Measurements from ENCODE around the gene MPHOSPH6.
"Not testable (repeated sequence)": the region's sequence is repeated elsewhere in the genome, so short reads cannot be mapped to it uniquely, and the experiment has no call there.

Gene MPHOSPH6

GRCh38 chr16:82167670-82168069 lies 2.4 kb downstream of the MPHOSPH6 start:
- DNase-seq, result no peak

GRCh38 chr16:82160226-82160625 lies 9.8 kb downstream of the MPHOSPH6 start:
- DNase-seq, result no peak

GRCh38 chr16:82157836-82158235 lies 12.2 kb downstream of the MPHOSPH6 start:
- no peak for DNase-seq

DNA sequence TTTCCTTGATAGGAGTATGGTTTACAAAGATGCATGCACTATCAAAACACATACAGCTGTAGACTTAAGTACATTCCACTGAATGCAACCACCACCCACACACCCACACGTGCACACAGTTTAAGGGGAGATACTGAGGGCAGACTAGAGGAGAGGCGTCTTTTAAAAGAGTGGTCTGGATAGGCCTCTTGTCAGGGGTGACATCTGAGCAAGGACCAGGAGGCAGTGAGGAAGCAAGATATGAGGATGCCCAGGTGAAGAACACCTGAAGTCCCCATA lies 12.6 kb downstream of the MPHOSPH6 start:
- no peak for DNase-seq

DNA sequence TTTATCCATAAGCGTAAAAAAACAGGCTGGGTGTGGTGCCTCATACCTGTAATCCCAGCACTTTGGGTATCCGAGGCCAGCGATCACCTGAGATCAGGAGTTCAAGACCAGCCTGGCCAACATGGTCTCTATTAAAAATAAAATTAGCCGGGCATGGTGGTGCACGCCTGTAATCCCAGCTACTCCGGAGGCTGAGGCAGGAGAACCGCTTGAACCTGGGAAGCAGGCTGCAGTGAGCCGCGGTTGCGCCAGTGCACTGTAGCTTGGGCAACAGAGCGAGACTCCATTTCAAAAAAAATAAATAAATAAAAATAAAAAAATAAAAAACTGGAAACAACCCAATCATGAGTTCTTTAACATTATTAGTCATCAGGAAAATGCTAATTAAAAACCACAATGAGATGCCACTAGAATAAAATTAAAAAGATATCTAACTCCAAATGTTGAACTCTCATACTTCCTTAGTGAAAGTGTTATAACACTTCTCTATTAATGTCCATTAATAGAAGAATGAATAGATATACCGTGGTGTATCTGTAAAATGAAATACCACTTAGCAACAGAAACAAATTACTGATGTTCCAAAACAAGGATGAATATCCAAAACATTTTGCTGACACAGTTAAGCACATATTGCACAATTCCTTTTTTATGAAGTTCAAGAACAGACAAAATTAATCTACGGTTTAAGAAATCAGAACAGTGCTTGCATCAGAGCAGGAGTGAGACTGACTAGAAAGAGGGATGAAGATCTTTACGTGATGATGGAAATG lies 13.1 kb downstream of the MPHOSPH6 start:
- DNase-seq, result peak; percentile 12

DNA sequence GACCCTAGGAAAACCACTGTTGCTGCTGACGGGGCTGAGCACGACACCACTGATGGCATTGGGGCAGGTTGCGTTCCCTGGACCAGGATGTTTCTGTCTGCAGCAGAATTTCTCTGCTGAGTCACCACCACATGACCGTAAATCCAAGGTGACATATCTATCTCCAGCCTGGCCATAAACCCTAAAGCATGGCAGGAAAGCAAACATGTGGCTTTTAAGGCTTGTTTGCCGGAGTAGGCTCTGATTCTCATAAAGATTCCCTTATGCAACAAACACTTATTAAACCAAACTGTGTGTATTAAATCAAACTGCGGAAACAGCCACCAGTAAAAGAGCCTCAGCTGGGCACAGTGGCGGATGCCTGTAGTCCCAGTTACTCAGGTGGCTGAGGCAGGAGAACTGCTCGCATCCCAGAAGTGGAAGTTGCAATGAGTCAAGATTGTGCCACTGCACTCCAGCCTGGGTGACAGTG lies 17.3 kb downstream of the MPHOSPH6 start:
- no peak for DNase-seq

GRCh38 chr16:82152196-82152595 lies 17.8 kb downstream of the MPHOSPH6 start:
- DNase-seq, result no peak

DNA sequence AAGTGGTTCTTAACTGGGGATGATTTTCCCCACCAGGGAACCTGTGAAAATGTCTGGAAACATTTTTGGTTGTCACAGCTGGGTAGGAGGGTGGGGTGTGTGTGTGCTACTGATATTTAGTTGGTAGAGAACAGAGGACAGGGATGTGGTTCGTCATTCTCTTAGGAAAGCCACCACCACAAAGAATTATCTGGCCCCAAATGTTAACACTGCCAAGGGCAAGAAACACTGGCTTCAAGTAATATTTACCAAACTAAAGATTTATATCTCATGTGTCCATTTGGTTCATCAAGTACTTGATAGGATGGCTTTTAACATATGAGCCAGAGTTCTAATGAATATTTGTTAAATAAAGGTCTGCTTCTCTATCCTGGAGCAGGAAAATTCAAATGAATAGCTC lies 19.5 kb downstream of the MPHOSPH6 start:
- DNase-seq, result no peak

DNA sequence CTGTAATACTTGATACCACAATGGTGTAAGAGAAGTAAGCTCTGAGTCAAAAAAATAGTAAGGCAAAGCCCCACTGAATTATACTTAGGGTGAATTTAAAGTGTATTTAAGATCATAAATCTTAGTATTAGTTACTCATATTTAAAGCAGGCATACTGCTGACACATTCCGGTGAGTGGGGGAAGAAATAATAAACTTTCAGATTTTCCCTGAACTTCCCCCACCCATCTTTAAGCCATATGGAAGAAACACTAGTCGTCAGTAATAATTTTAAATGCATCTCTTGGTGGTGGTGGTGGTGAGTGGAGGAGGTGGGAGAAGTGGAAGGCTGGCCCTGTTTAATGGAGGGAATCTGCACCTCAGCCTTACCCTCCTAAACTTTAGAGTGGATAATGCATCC lies 20.5 kb downstream of the MPHOSPH6 start:
- no peak for DNase-seq

GRCh38 chr16:82147546-82147945 lies 22.5 kb downstream of the MPHOSPH6 start:
- DNase-seq, result no peak

GRCh38 chr16:82146957-82147356 lies 23.1 kb downstream of the MPHOSPH6 start:
- no peak for DNase-seq

DNA sequence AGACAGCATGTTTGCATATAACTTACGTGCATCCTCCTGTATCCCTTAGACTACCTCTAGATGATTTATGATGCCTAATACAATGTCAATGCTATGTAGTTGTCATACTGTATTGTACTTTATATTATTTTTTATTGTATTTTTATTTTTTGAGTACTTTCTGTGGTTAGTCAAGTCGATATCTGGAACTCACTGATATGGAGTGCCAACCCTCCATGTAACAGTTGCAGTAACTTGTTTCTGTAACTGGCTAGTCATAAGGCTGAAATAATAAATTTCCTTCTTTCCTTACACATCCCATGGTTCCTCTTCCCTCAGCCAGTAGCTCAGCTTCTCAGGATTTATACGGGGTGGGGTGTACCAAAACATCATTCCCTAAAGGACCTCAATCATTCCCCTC lies 23.5 kb downstream of the MPHOSPH6 start:
- no peak for DNase-seq

DNA sequence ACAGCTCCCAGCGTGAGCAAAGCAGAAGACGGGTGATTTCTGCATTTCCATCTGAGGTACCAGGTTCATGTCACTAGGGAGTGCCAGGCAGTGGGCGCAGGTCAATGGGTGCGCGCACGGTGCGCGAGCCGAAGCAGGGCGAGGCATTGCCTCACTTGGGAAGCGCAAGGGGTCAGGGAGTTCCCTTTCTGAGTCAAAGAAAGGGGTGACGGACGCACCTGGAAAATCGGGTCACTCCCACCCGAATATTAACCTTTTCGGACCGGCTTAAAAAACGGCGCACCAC lies 30.8 kb downstream of the MPHOSPH6 start:
- DNase-seq, result not testable (repeated sequence)

DNA sequence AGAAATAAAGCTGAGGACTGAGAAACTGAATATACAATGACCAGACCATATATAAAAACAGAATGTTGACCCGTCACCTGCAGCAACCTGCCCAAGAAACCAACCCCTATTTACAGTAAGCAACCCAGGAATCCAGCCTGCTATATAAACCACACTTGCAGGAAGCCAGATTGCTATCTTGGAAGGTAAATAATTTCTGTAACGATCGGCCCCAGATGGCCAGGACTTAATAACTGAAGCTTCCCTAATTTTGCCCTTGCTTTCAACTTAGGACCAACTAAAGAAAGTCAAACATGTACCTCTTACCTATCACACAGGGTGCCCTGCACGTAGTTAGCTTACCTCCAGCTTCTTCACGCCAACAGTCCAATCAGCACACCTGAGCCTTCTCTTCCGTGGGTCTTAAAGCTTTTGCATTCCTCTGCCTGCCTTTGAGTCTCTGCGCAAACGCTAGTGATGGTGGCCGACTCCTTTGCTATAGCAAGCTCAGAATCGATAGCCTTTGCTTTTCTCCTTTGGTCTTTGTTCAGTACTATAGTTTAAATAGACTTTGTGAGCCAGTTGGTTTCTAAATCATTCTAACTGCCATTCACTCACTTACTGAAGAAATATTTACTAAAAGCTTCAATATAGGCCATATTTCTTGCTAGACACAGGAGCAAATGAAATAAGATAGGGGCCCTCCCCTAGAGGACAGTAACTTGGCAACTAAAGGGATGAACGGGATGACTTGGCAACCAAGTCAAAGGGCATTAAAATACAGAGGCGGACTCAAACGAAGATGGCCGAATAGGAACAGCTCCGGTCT lies 31.3 kb downstream of the MPHOSPH6 start:
- DNase-seq, result no peak

DNA sequence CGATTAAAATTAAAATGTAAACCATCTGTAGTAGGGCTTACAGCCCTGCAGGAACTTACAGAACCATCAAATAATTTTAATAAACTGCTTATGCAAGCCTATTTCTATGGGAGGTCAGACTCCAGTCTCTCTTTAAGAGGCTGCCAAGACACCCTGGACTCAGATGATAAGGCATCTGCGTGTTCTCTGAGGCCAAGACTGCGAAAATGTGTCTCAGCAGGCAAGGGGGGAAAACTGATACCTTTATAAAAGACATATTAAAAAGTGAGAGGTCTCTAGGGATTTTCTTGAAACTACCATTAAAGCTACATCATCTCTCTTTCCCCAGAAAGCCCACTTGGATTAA lies 32.2 kb downstream of the MPHOSPH6 start:
- DNase-seq, result no peak

GRCh38 chr16:82136956-82137821 lies 32.8 kb downstream of the MPHOSPH6 start:
- DNase-seq, result no peak

GRCh38 chr16:82135844-82136243 lies 34.2 kb downstream of the MPHOSPH6 start:
- no peak for DNase-seq

GRCh38 chr16:82134846-82135245 lies 35.2 kb downstream of the MPHOSPH6 start:
- DNase-seq, result no peak

- DNase-seq, result no peak
Observed at GRCh38 chr16:82133798-82134197, 36.2 kb downstream of the MPHOSPH6 start.

- DNase-seq, result no peak
Observed at GRCh38 chr16:82129881-82130280, 40.1 kb downstream of the MPHOSPH6 start.

DNA sequence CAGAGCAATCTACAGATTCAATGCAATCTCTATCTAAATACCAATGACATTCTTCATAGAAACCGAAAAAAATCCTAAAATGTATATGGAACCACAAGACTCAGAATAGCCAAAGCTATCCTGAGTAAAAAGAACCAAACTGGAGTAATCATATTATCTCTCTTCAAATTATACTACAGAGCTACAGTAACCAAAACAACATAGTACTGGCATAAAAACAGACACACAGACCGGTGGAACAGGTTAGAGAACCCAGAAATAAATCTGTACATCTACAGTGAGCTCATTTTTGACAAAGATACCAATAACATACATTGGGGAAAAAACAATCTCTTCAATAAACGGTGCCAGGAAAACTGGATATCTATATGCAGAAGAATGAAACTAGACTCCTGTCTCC lies 45.4 kb downstream of the MPHOSPH6 start:
- DNase-seq, result no peak

DNA sequence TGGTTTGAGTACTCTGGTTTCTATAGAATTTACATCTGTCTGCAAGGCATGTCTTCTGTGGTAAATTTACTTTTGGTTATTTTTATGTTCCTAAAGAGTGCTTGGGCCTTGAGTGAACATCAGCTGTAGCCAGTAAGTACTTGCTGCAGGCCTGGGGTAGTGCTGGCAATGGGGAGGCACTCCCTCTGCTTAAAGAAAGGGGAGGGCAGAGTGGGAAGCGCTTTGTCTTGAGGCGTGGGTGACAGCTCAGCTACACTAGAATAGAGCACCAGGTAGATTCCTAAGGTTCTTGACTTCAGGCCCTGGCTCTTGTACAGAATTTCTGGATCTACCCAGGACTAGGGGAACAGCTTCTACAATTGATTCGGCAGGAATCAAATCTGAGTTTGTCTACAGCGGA lies 50.6 kb downstream of the MPHOSPH6 start:
- no peak for DNase-seq

DNA sequence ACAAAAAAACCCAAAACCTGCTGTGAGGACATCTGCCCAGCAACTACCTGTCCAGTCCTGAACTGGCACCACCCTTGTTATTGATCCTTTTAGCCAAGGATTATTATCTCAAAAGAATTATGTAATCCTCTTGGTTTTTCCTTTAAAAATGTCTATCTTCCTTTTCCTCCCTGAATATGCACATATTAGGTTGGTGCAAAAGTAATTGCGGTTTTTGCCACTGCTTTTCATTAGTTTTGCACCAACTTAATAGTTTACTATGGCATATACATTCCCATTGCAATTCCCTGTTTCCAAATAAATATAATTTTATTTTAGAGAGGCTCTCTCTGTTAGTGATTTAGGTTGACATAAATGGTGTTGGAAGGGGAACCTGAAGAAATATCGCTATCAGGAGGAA lies 51.3 kb downstream of the MPHOSPH6 start:
- DNase-seq, result no peak

DNA sequence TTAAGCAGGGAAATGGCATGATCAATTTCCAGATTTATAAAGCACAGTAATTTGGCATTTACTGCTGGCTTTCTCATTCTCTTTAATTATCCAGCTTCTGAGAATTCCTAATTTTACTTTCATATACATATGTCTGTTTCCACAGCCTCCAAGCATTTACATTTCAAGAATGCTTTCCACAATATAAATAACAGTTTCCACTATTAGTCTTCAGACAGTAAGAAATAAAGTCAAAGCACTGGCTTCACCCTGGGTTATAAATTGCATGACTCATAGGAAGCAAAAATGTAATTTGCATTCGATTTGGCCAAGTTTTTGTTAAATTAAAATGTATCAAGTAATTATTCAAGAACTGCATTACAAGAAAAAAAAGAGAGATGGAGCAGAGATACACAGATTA lies 53.5 kb downstream of the MPHOSPH6 start:
- no peak for DNase-seq
